ENCODE results near the gene SPESP1. TPM values are rescaled to one million over a fixed set of nuclear protein-coding genes. Genes with fewer than 3 reads are reported as not detected.

SPESP1 gene
- total and polyA plus RNA-seq, 2 of the 8 experiments (the other 6 are each of a cell fraction or from before 2014, with no cell fraction given), result not detected

- TF ChIP-seq NRF1 (IDR thresholded peaks at IDR 0.05; ENCODE audit: low read depth, low read length), result no peak
Measured at GRCh38 chr15:68897016-68897415, 33.3 kb upstream of the SPESP1 start (continued).
